Astrocyte of the spinal cord (primary cell): Measurements from ENCODE around the gene EIF3F.
"Not testable (repeated sequence)": the region's sequence is repeated elsewhere in the genome, so short reads cannot be mapped to it uniquely, and the experiment has no call there.

ENCODE experiments used
- DNase-seq: peaks from one replicate; pipeline ENCODE4 v3.0.0; 2011; ENCODE audit warnings: low read depth, low spot score
- H3K4me3 ChIP-seq: 2 replicates; pipeline ENCODE4 v1.5.1; 2011; ENCODE audit warnings: low read depth, mild to moderate bottlenecking, low read length, moderate library complexity
- CTCF ChIP-seq: IDR thresholded peaks from 2 replicates; pipeline ENCODE4 v1.5.1; 2012; ENCODE audit warnings: low read depth, mild to moderate bottlenecking, low read length, inconsistent platforms
- in situ Hi-C: cut with HindIII; loops from 2 replicates; pipeline ENCODE4 v1.10.0; 2017; ENCODE audit warnings: low sequenced_read_pairs

EIF3F gene

GRCh38 chr11:7982582-7983119 is 4.5 kb upstream of the EIF3F start:
- in situ Hi-C loops: no loop called here

GRCh38 chr11:7983832-7984590 is 3.1 kb upstream of the EIF3F start:
- H3K4me3 ChIP-seq: no peak overlapping the region
- in situ Hi-C loops: no loop called here
- no peak for DNase-seq
- TF ChIP-seq CTCF: no peak

More at GRCh38 chr11:7982582-7983119, 4.5 kb upstream of the EIF3F start:
- TF ChIP-seq CTCF: no peak
- no peak overlapping the region for H3K4me3 ChIP-seq
- DNase-seq: no peak

- DNase-seq, in situ Hi-C loops: not testable (repeated sequence)
- peak overlapping the region; percentile 87 for H3K4me3 ChIP-seq
Observed at GRCh38 chr11:7987560-7987883, 385 bp downstream of the EIF3F start.

- in situ Hi-C loops: no loop called here
- H3K4me3 ChIP-seq: no peak overlapping the region
- no peak for TF ChIP-seq CTCF
- DNase-seq: no peak
Observed at GRCh38 chr11:7994581-7995278, 7.6 kb downstream of the EIF3F start.

GRCh38 chr11:7999795-8000194 is 12.7 kb downstream of the EIF3F start:
- in situ Hi-C loops: no loop called here
- TF ChIP-seq CTCF: no peak
- no peak for DNase-seq
- H3K4me3 ChIP-seq: no peak overlapping the region

- H3K4me3 ChIP-seq: no peak overlapping the region
- no peak for TF ChIP-seq CTCF
- DNase-seq: no peak
- in situ Hi-C loops: no loop called here
Observed at GRCh38 chr11:8000390-8000789, 13.3 kb downstream of the EIF3F start.

GRCh38 chr11:8002676-8003075 is 15.5 kb downstream of the EIF3F start:
- no peak overlapping the region for H3K4me3 ChIP-seq
- no peak for DNase-seq
- TF ChIP-seq CTCF: no peak
- in situ Hi-C loops: no loop called here
